NCI-H226 (cell line): Measurements from ENCODE around the gene GAS2.
"Not testable (repeated sequence)": the region's sequence is repeated elsewhere in the genome, so short reads cannot be mapped to it uniquely, and the experiment has no call there.

Source experiments
- DNase-seq: peaks from one replicate; pipeline ENCODE4 v3.0.0-alpha.2; 2015

The GAS2 gene

DNA sequence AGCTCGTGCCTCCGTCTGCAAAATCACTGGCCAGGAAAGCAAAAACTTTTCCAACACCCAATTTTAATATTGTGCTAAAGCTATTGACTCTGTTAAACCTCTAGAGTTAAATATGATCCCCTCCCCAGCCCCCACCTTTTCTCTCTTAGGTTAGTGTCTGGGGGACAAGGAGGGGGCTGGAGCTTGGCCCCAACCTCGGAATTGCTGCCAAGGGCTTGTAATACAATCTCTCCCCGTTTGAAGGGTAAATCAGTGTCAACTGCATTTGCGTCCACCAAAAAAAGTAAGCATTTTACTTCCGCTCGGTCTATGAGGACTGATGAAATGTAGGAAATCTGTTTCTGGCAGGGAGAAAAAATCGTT, at the start of gene GAS2:
Gene GAS2 (plus strand): TSS at position 287 of the 363 bp plus-strand sequence. CDS start 8,259 bp downstream, outside the sequence.
- no peak for DNase-seq

DNA sequence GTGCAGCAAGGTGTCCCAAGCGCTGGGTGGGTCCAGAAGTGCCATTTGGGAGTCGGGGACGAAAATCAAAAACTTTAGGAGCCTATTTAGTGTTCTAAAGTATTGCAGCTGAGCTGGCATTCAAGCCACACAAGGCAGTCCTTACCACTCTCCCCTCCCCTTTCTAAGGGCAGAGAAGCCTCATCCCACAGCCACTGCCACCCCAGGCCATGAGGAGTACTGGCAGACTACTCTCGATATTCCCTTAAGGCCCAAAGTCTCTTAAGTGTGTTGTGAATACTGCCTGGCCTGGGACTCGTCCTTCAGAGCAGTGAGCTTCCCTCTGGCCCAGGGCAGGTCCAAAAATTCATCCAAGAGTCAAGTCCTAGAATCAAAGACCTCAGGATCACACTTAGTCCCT, 48.5 kb upstream of the GAS2 start:
- no peak for DNase-seq

DNA sequence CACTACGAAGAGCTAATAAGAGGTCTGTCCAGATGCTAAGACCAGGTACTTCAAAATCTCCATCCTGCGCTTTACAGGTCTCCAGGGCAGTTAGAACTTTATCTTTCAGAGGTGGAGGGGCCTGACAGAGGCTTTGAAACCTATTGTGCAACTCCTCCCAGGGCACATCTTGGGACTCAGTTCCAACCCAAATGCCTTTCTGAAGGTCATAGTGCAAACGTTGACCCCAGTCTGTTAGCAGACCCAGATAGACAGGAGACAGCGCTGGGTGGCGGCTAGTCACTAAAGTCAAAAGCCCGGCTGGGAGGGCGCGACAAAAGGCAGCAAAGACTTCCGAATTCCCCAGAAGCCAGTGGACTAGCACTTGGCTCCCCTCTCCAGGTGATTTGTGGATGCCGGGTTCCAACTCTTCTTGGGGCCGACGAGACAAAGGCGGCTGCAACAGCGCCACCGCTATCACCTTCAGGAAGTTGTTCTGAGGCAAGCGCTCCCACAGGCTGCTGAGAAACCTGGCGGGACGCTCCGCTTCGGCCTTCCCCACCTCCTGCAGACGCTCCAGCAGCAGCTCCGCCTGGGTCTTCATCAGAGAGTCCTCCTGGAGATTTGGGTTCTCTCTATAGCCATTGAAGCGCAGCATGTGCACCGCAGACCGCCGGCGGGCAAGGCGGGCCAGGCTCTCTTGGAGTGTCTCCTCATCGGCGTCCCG, 41.5 kb upstream of the GAS2 start:
- DNase-seq = peak; percentile 45

- peak; percentile 94 for DNase-seq
These were observed 40.7 kb upstream of the GAS2 start, which contains the start of gene FANCF for GRCh38 chr11:22625448-22626287. TSS of gene FANCF (minus strand) at chr11:22625823. CDS start at chr11:22625810, 13 bp downstream.

- DNase-seq = no peak
These were observed 39.7 kb upstream of the GAS2 start for GRCh38 chr11:22626573-22627239.

- DNase-seq = no peak
These were observed 39.0 kb upstream of the GAS2 start for GRCh38 chr11:22627421-22627820.

GRCh38 chr11:22633354-22633902, 33.0 kb upstream of the GAS2 start:
- DNase-seq = no peak

GRCh38 chr11:22634897-22635629, 31.3 kb upstream of the GAS2 start:
- peak; percentile 6 for DNase-seq

DNA sequence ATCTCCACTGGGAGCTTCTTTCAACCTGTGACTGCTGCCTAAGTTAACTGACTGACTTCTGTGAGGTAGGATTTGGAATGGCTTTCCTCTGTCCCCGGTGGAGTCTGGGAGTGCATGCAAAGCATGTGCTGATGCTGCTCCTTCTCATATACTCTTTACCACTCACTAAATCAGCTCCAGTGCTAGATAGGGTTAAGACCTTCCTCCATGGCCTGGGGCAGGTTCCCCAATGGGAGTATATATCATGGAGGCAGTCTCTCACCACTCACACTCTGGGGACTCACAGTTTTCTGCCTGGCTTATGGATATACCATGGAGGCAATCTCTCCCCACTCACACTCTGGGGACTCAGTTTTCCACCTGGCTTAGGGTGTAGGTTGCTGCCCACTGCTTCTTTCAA, 30.7 kb upstream of the GAS2 start:
- DNase-seq = no peak

DNA sequence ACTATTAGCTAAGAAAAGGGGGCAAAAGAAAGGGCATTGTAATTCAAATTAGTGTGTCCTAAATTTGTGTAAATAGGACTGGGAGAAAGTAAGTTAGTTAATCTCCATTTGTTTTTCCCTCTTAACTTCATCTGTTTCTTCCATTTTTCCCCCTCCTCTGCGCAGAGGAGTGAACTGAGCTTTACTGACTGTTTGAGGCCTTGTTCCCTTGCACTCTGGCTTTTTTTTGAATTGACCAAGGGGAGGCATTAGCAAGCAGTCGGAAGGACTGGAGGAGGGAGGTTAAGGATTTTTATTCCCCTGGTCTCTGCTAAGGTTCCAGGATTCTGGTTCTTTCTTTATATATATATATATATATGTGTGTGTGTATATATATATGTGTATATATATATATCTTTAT, 25.5 kb upstream of the GAS2 start:
- no peak for DNase-seq

- DNase-seq = no peak
These were observed 24.9 kb upstream of the GAS2 start for GRCh38 chr11:22641559-22641958.

GRCh38 chr11:22652346-22652745, 14.1 kb upstream of the GAS2 start:
- DNase-seq = not testable (repeated sequence)

DNA sequence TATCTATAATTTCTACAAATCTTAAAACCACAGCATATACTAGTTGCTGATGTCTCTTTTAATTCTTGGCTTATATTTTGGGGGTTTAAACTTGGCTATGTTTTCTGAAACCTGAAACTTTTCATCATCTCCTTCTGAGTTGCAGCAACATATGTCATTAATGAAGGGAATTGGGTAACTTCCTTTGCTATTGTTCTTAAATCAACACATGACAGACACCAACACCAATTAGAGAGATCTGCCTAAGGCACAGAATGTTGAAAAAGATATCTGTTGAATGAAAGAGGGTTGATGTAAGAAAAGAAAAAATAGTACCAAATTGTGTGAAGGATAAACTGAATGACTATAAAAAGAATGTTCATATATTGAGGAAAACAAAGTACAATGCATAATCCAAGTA, 10.3 kb upstream of the GAS2 start:
- no peak for DNase-seq

DNA sequence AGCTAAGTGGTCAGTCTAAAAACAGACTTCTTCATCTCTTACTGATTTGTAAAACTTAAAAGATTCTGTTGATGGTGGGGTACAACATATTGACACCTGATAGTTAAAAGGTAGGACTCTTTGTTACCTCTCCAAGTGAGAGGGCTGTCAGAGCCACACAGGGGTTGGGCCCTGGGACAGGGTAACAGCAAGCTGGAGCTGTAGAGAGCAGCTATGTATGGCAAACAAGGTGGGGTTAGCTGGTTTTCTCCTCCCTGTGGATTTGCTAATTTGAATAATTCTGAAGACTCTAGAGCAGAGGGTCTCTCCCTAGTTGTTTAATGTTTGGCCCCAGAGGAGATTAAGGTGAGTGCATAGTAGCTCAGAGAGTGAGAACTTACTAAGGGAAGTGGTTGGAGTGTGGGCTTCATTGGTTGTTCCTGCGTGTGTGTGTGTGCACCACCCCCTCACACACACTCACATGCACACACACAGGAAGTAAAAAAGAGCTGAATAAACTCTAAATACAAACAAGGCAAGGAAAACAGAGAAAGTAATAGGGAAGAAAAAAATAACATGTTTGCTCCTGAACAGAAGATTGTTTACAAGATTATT, 9.2 kb upstream of the GAS2 start:
- DNase-seq = no peak

DNA sequence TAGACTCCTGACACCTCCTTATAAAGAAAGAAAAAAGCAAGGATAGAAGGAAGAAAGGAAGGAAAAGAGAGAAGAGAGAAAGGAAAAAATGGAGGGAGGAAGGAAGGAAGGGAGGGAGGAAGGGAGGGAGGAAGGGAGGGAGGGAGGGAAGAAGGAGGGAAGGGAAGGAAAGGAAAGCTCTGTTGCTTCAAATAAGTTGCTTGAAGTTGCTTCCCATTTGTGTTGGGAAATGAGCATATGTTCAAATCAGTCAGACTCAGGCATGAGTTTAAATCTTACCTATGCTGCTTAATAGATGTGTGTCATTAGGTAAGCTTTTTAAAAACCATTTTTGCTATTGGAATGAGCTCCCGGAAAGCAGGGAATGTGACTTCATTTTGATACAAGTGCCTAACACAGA, 6.6 kb upstream of the GAS2 start:
- no peak for DNase-seq

- no peak for DNase-seq
These were observed 453 bp downstream of the GAS2 start for GRCh38 chr11:22666688-22667439.

DNA sequence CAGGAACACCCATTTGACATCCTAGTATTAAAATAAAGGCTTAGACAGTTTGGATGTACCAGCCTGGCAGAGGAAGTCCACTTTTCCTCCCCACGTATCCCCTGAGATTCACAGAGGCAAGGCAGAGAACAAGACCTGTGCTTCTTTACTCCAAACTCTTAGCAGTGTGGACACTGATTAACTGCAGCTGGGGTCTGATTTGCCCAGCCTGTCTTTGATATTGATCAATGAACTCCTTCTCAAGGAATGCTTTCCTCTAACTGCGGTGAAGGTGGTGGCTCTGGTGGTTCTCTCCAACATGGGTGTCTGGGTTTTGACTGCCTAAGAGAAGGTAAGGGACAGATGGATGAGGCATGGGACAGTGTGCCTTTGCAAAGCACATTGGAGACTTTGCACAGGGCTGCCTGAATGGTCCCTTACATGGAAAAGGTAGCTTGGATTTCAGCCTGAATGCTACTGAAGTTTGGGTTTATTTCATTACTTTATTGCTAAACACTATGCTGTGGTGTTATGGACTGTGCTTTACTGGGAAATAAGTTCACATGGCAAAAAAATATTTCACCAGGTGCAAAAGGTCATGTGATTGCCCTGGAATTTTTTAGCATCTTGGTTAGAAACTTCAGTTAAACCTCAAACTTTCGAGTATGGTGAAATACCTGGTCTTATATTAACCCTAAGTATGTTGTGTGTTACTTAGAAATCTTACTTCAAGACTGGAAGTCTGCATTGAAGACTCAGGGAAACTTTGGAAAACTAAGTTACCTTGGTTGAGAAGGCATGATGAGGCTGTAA, 1.8 kb downstream of the GAS2 start:
- DNase-seq = no peak

- no peak for DNase-seq
These were observed 3.0 kb downstream of the GAS2 start for GRCh38 chr11:22669368-22669767.

DNA sequence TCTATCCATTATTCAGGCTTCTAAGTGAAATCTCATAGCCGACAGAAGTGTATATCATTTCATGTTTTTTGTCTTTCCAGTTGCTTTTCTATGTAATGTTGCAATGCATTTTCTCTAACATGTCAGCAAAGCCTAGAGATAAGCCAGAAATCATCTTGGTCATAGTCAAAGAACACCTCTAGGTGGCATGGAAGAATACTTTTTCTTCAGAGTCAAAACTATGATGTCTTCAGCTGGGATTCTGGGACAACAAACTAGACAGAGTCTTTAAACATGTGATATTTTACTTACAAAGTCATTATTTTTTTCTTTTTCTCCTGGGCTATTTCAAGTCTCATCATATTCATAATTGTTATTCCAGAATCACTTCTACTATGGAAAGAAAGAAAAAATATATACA, 4.4 kb downstream of the GAS2 start:
- peak; percentile 32 for DNase-seq

GRCh38 chr11:22671751-22672150, 5.3 kb downstream of the GAS2 start:
- DNase-seq = no peak
